HUES48 (cell line): Measurements from ENCODE around the gene RASSF5.
A peak's percentile ranks its signal among the peaks of the same experiment; 100 is the strongest.

Source experiments
- H3K27ac ChIP-seq: one replicate; pipeline ENCODE4 v1.7.0; 2013; ENCODE audit warnings: low read depth, low read length, inconsistent platforms
- H3K27me3 ChIP-seq: 2 replicates; pipeline ENCODE4 v1.6.1; 2013; ENCODE audit warnings: mild to moderate bottlenecking, low read length; ENCODE audit not compliant: control insufficient read depth, insufficient read depth
- H3K36me3 ChIP-seq: 2 replicates; pipeline ENCODE4 v1.6.1; 2013; ENCODE audit warnings: low read length; ENCODE audit not compliant: control insufficient read depth, insufficient read depth
- H3K4me1 ChIP-seq: 2 replicates; pipeline ENCODE4 v1.6.1; 2013; ENCODE audit warnings: mild to moderate bottlenecking, low read length; ENCODE audit not compliant: control insufficient read depth, insufficient read depth
- H3K4me3 ChIP-seq: 2 replicates; pipeline ENCODE4 v1.5.1; 2013; ENCODE audit warnings: mild to moderate bottlenecking, low read depth, low read length
- H3K9ac ChIP-seq: 2 replicates; pipeline ENCODE4 v1.6.1; 2013; ENCODE audit warnings: mild to moderate bottlenecking, low read depth, low read length, moderate library complexity
- H3K9me3 ChIP-seq: 2 replicates; pipeline ENCODE4 v1.6.1; 2013; ENCODE audit warnings: low read length; ENCODE audit not compliant: control insufficient read depth, insufficient read depth

RASSF5 gene

DNA sequence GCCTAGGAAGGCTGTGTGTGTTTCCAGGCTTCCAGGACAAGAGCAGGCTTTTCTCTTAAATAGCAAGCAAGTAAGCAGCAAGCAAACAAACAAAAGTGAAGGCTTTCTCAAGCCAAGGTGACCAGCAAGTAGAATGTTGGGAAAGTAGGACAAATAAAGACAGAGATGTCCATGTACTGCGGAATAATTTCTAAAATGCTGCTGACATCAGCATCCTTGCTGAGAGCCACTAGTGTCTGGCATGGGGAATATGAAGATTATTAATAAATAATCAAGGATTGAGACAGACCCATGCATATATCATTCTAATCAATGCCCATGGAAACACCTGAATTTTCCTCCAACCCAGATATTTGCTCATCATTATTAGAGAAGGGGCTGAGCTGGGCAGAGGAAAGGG lies 121.6 kb downstream of the RASSF5 start:
- Histone ChIP-seq H3K9me3 (no peaks in the 10 kb centered on the region), H3K9ac (no peak overlapping the region), H3K4me1 (peaks cover 10% of the 10 kb centered on the region), H3K27me3 (peaks cover 2% of the 10 kb centered on the region; the same call in 1 of the 2 replicates), H3K27ac (no peak overlapping the region), H3K36me3 (no peaks in the 10 kb centered on the region), H3K4me3 (no peak overlapping the region)

GRCh38 chr1:206631085-206631509 lies 123.8 kb downstream of the RASSF5 start:
- Histone ChIP-seq H3K9me3 (no peaks in the 10 kb centered on the region), H3K27ac (no peak overlapping the region), H3K9ac (no peak overlapping the region), H3K36me3 (no peaks in the 10 kb centered on the region), H3K27me3 (peaks cover 10% of the 10 kb centered on the region), H3K4me3 (no peak overlapping the region), H3K4me1 (peaks cover 20% of the 10 kb centered on the region)

GRCh38 chr1:206633708-206634121 lies 126.4 kb downstream of the RASSF5 start:
- Histone ChIP-seq H3K4me3 (no peak overlapping the region), H3K27ac (no peak overlapping the region), H3K9me3 (no peaks in the 10 kb centered on the region), H3K36me3 (no peaks in the 10 kb centered on the region), H3K9ac (no peak overlapping the region), H3K27me3 (peaks cover 19% of the 10 kb centered on the region), H3K4me1 (peaks cover 27% of the 10 kb centered on the region)

GRCh38 chr1:206634365-206635079 lies 127.2 kb downstream of the RASSF5 start:
- Histone ChIP-seq H3K9me3 (no peaks in the 10 kb centered on the region), H3K4me1 (peaks cover 27% of the 10 kb centered on the region), H3K27ac (peak overlapping the region; percentile 58), H3K36me3 (no peaks in the 10 kb centered on the region), H3K9ac (peak overlapping the region; percentile 20; the same call in 1 of the 2 replicates), H3K4me3 (peak overlapping the region; percentile 85), H3K27me3 (peaks cover 19% of the 10 kb centered on the region)

DNA sequence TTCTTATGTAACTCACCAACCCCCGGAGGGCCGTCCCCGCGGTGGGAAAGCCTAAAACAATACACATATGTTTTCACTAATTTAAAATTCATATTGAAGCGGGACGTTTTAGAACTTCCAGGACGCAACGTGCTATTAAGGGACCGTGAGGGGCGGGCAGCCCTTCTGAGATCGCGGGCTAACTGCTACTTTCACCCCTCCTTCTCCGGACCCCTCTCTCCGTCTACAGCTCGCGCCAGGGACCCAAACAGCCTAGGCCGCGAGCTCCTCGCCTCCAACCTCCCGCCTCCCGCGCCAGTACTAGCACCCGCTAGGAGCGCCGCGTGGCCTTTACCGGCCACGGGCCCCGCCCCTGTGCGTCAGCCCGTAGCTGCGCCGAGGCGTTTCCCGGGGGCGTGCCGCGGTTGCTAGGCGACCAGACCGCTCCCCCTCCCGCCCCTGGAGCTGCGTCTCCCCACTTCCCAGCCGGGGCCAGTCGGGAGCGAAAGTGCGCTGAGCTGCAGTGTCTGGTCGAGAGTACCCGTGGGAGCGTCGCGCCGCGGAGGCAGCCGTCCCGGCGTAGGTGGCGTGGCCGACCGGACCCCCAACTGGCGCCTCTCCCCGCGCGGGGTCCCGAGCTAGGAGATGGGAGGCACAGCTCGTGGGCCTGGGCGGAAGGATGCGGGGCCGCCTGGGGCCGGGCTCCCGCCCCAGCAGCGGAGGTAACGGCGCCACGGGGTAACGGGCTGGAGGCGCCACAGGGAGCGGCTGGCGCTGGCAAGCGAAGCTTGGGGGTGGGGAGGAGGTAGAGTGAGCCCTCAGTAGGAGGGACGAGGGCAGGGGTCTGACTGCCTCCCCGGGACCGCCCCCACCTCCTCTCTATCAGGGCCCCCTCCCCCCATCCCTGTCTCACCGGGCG lies 128.0 kb downstream of the RASSF5 start, which contains the start of gene DYRK3:
Gene DYRK3 (plus strand): TSS at position 457 of the 898 bp plus-strand sequence. CDS start 168 bp downstream, at position 625.
- peak within 1 kb of the TSS; percentile 85 for H3K4me3 ChIP-seq
- no peaks in the 10 kb centered on the region for H3K36me3 ChIP-seq
- no peaks in the 10 kb centered on the region for H3K9me3 ChIP-seq
- peaks cover 27% of the 10 kb centered on the region for H3K4me1 ChIP-seq
- H3K27me3 ChIP-seq, result peaks cover 19% of the 10 kb centered on the region
- peak within 1 kb of the TSS; percentile 20; the same call in 1 of the 2 replicates for H3K9ac ChIP-seq
- H3K27ac ChIP-seq, result peak within 1 kb of the TSS; percentile 58

GRCh38 chr1:206635978-206636345 lies 128.6 kb downstream of the RASSF5 start:
- Histone ChIP-seq H3K27ac (no peak overlapping the region), H3K9ac (no peak overlapping the region), H3K36me3 (no peaks in the 10 kb centered on the region), H3K4me3 (peak overlapping the region; percentile 85), H3K4me1 (peaks cover 27% of the 10 kb centered on the region), H3K27me3 (peaks cover 19% of the 10 kb centered on the region), H3K9me3 (no peaks in the 10 kb centered on the region)

DNA sequence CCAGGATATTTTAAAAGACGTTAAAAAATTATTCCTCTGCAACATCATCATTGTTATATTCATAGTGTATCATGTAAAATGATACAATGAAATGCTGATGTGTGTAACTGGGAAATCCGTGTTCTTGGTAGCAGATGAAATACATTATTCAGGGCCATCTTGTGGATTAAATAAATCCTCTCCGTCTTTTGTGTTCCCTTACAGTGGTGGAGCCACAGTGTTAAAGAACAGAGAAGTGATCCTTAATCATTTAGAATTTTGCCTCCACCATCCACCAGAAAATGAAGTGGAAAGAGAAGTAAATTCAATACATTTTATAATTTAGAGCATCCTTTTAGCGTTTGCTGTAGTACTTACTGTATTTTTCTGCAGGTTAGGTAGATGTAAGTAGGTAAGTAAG lies 129.3 kb downstream of the RASSF5 start:
- H3K9ac ChIP-seq, result no peak overlapping the region
- peaks cover 25% of the 10 kb centered on the region for H3K4me1 ChIP-seq
- peaks cover 19% of the 10 kb centered on the region for H3K27me3 ChIP-seq
- H3K36me3 ChIP-seq, result no peaks in the 10 kb centered on the region
- H3K9me3 ChIP-seq, result no peaks in the 10 kb centered on the region
- H3K4me3 ChIP-seq, result peak overlapping the region; percentile 85; the same call in 1 of the 2 replicates
- no peak overlapping the region for H3K27ac ChIP-seq

DNA sequence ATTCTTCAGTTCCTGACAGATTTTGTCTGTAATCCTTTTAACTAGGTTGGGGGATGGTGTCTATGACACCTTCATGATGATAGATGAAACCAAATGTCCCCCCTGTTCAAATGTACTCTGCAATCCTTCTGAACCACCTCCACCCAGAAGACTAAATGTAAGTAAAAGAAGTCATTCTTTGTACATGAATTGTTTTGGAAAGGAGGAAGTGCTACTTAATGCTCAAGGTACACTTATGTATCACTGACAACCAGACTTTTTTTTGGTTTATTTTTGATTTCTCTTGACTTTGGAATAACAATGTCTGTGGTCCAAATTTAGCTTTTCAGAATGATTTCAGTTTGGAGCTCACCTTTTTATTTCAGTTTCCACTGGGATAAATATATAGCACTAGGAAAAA lies 130.3 kb downstream of the RASSF5 start:
- Histone ChIP-seq H3K9me3 (no peaks in the 10 kb centered on the region), H3K4me3 (no peak overlapping the region), H3K27ac (no peak overlapping the region), H3K9ac (no peak overlapping the region), H3K36me3 (no peaks in the 10 kb centered on the region), H3K4me1 (peaks cover 25% of the 10 kb centered on the region), H3K27me3 (peaks cover 18% of the 10 kb centered on the region)
